K562 (cell line): Measurements from ENCODE around the gene ARMH3. TPM values are rescaled to one million over a fixed set of nuclear protein-coding genes. Genes with fewer than 3 reads are reported as not detected.

Source experiments
- CBFA2T2 ChIP-seq: fragments of 450-650 bp; conservative IDR thresholded peaks from 2 replicates; pipeline ENCODE4 v1.6.1; 2017; ENCODE audit warnings: mild to moderate bottlenecking
- CBX2 ChIP-seq: fragments of 200-600 bp; sonication (generic); IDR thresholded peaks from one replicate; pipeline ENCODE4 v1.6.1; 2012; ENCODE audit warnings: mild to moderate bottlenecking, low read length, inconsistent platforms; ENCODE audit not compliant: insufficient read depth, poor library complexity, severe bottlenecking
- GABPB1 ChIP-seq: sonication (generic); formaldehyde crosslinking; IDR thresholded peaks from 2 replicates; pipeline ENCODE4 v1.8.0; 2022; ENCODE audit warnings: mild to moderate bottlenecking, missing genetic modification reagents
- HNRNPLL ChIP-seq: fragments of 200-400 bp; formaldehyde crosslinking; IDR thresholded peaks from 2 replicates; pipeline ENCODE4 v1.6.1; 2017; ENCODE audit warnings: low read length, low read depth, mild to moderate bottlenecking; ENCODE audit not compliant: poor library complexity, severe bottlenecking
- HNRNPUL1 ChIP-seq: fragments of 200-400 bp; formaldehyde crosslinking; IDR thresholded peaks from 2 replicates; pipeline ENCODE4 v1.6.1; 2017; ENCODE audit warnings: low read length
- KAT7 ChIP-seq: sonication (generic); formaldehyde crosslinking; IDR thresholded peaks from 2 replicates; pipeline ENCODE4 v1.8.0; 2022; ENCODE audit warnings: missing genetic modification reagents, mild to moderate bottlenecking, borderline replicate concordance
- KLF16 ChIP-seq: IDR thresholded peaks from 2 replicates; pipeline ENCODE4 v1.6.1; 2016; ENCODE audit warnings: antibody characterized with exemption
- MEF2A ChIP-seq: IDR thresholded peaks from 2 replicates; pipeline ENCODE4 v1.6.1; 2011; ENCODE audit warnings: low read depth, mild to moderate bottlenecking, low read length, moderate library complexity; ENCODE audit not compliant: control insufficient read depth
- NFIX ChIP-seq: fragments of 250-450 bp; sonication (Bioruptor Pico); IDR thresholded peaks from 2 replicates; pipeline ENCODE4 v1.4.0; 2020; ENCODE audit warnings: low read depth, mild to moderate bottlenecking, moderate library complexity
- TCF7L2 ChIP-seq: fragments of 150-350 bp; IDR thresholded peaks from 2 replicates; pipeline ENCODE4 v1.6.1; 2016; ENCODE audit warnings: low read depth, mild to moderate bottlenecking, low read length, moderate library complexity
- TEAD2 ChIP-seq: fragments of 450-650 bp; IDR thresholded peaks from 2 replicates; pipeline ENCODE4 v1.6.1; 2016; ENCODE audit warnings: missing genetic modification characterization, control low read depth, missing compliant biosample characterization
- polyA plus RNA-seq, 8 experiments: library from polyadenylated mRNA; depleted of rRNA in 4 of 8; stranded (reverse) in 5 of 8; unstranded in 3 of 8; fragments of >200 nt; fragmentation: Nextera tagmentation in 2 of 8; fragmentation: Illumina TruSeq in 1 of 8; extraction: Ambion mirVana in 2 of 8; extraction: Trizol in 1 of 8; gene quantifications; 2 replicates each; pipeline versions ENCODE4 v1.2.1 to v1.2.3, GENCODE V29; 2011 to 2014; ENCODE audit warnings: inconsistent platforms in 1 of 8, missing spikeins in 1 of 8
- total RNA-seq, 7 experiments: library from RNA; depleted of rRNA in 6 of 7; stranded (reverse); fragments of >200 nt in 6 of 7; fragmentation: Illumina TruSeq in 2 of 7; extraction: Trizol in 2 of 7; gene quantifications; 2 replicates each; pipeline versions ENCODE4 v1.2.1 to v1.2.3, GENCODE V29; 2011 to 2021; ENCODE audit warnings: low replicate concordance in 1 of 7
- TF ChIP-seq, protein P1 (sequence below), 2 experiments: fragments of 450-650 bp; IDR thresholded peaks; 2 replicates each; pipeline ENCODE4 v1.6.1; 2016; ENCODE audit warnings: mild to moderate bottlenecking in 2 of 2, borderline replicate concordance in 1 of 2, low read depth in 1 of 2, moderate library complexity in 1 of 2
- TF ChIP-seq, protein P2 (sequence below): fragments of 450-650 bp; formaldehyde crosslinking; IDR thresholded peaks from 2 replicates; pipeline ENCODE4 v1.4.0; 2022; ENCODE audit warnings: missing genetic modification characterization
- TF ChIP-seq, protein P3 (sequence below): sonication (generic); formaldehyde crosslinking; IDR thresholded peaks from 2 replicates; pipeline ENCODE4 v1.8.0; 2022; ENCODE audit warnings: missing genetic modification reagents, mild to moderate bottlenecking, moderate library complexity, borderline replicate concordance

Gene ARMH3
- total and polyA plus RNA-seq, 9 of the 15 experiments (the other 6 are each of a cell fraction or from before 2014, with no cell fraction given), result 0.29 to 0.73 TPM; not detected in 7

GRCh38 chr10:101840741-101841453, 215.1 kb downstream of the ARMH3 start (continued):
- TF ChIP-seq, protein P1, sequence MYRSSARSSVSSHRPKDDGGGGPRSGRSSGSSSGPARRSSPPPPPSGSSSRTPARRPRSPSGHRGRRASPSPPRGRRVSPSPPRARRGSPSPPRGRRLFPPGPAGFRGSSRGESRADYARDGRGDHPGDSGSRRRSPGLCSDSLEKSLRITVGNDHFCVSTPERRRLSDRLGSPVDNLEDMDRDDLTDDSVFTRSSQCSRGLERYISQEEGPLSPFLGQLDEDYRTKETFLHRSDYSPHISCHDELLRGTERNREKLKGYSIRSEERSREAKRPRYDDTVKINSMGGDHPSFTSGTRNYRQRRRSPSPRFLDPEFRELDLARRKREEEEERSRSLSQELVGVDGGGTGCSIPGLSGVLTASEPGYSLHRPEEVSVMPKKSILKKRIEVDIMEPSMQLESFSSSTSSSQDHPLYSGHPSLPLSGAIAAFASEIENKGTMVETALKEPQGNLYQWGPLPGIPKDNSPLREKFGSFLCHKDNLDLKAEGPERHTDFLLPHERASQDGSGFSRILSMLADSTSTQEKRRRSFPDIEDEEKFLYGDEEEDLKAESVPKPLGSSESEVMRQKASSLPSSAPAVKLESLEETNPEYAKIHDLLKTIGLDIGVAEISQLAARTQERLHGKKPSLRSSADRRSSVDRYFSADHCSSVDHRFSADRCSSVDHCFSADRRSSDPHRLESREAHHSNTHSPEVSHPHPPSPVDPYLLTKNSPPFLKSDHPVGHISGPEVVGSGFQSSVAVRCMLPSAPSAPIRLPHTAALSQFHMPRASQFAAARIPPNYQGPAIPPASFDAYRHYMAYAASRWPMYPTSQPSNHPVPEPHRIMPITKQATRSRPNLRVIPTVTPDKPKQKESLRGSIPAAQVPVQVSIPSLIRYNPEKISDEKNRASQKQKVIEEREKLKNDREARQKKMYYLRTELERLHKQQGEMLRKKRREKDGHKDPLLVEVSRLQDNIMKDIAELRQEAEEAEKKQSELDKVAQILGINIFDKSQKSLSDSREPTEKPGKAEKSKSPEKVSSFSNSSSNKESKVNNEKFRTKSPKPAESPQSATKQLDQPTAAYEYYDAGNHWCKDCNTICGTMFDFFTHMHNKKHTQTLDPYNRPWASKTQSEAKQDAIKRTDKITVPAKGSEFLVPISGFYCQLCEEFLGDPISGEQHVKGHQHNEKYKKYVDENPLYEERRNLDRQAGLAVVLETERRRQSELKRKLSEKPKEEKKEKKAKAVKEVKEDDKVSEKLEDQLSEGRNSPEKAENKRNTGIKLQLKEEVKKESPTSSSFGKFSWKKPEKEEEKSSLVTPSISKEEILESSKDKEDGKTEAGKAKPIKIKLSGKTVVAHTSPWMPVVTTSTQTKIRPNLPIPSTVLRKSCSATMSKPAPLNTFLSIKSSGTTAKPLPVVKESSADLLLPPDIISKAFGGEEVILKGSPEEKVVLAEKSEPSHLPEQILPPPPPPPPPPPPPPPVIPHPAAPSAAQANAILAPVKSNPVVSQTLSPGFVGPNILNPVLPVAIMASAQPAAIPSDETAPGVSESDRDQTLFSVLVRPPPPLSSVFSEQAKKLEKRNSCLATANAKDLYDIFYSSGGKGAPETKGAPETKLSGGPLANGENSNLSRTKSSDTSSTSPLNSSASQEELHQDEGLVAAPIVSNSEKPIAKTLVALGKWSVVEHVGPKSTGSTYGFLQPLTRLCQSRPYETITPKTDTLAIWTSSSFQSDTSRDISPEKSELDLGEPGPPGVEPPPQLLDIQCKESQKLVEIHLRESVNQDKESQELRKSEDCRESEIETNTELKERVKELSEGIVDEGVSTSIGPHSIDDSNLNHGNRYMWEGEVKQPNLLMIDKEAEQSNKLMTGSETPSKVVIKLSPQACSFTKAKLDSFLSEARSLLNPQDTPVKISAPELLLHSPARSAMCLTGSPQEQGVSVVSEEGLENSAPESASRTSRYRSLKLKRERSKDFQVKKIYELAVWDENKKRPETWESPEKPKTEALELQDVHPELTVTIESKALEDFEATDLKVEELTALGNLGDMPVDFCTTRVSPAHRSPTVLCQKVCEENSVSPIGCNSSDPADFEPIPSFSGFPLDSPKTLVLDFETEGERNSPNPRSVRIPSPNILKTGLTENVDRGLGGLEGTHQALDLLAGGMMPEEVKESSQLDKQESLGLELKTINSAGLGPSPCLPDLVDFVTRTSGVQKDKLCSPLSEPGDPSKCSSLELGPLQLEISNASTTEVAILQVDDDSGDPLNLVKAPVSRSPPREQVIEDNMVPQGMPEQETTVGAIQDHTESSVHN (IDR thresholded peaks at IDR 0.05; ENCODE audit: borderline replicate concordance in 1 of 2, low read depth in 1 of 2), result no peak
- no peak for TF ChIP-seq TCF7L2
- no peak for TF ChIP-seq TEAD2 (tag)
- TF ChIP-seq KAT7, result no peak
- TF ChIP-seq CBFA2T2, result no peak
- TF ChIP-seq, protein P2, sequence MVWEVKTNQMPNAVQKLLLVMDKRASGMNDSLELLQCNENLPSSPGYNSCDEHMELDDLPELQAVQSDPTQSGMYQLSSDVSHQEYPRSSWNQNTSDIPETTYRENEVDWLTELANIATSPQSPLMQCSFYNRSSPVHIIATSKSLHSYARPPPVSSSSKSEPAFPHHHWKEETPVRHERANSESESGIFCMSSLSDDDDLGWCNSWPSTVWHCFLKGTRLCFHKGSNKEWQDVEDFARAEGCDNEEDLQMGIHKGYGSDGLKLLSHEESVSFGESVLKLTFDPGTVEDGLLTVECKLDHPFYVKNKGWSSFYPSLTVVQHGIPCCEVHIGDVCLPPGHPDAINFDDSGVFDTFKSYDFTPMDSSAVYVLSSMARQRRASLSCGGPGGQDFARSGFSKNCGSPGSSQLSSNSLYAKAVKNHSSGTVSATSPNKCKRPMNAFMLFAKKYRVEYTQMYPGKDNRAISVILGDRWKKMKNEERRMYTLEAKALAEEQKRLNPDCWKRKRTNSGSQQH (CRISPR knock-in tag), result no peak
- TF ChIP-seq CBX2, result no peak
- TF ChIP-seq HNRNPLL, result no peak
- TF ChIP-seq NFIX (CRISPR knock-in tag), result no peak
- no peak for TF ChIP-seq MEF2A
- TF ChIP-seq, protein P3, sequence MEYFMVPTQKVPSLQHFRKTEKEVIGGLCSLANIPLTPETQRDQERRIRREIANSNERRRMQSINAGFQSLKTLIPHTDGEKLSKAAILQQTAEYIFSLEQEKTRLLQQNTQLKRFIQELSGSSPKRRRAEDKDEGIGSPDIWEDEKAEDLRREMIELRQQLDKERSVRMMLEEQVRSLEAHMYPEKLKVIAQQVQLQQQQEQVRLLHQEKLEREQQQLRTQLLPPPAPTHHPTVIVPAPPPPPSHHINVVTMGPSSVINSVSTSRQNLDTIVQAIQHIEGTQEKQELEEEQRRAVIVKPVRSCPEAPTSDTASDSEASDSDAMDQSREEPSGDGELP (CRISPR knock-in tag), result peak; percentile 47; the same call in 1 of the 2 replicates
- no peak for TF ChIP-seq GABPB1
- no peak for TF ChIP-seq HNRNPUL1
- 0 out of 2 replicates have a peak, but pooled peaks have one; percentile 47 for TF ChIP-seq KLF16
